Ovary (tissue), 9 donors: ENCODE data around the gene GCC2. TPM values are rescaled to one million over a fixed set of nuclear protein-coding genes. Genes with fewer than 3 reads are reported as not detected.

Experiments
- DNase-seq, 5 donors: peaks; one replicate each; pipeline ENCODE4 v3.0.0-alpha.2; 2019 to 2020
- H3K27ac ChIP-seq, 2 donors: fragments of 200-600 bp; one replicate each; pipeline versions ENCODE4 v1.5.1 to v1.8.0; 2019 to 2022
- H3K27me3 ChIP-seq: fragments of 200-600 bp; one replicate; pipeline ENCODE4 v1.8.0; 2022
- H3K36me3 ChIP-seq: fragments of 200-600 bp; sonication (generic); one replicate; pipeline ENCODE4 v1.5.1; 2019
- H3K4me1 ChIP-seq: one replicate; pipeline ENCODE4 v1.8.1; 2013; ENCODE audit warnings: mild to moderate bottlenecking, moderate library complexity; ENCODE audit not compliant: insufficient read depth
- H3K4me3 ChIP-seq: fragments of 200-600 bp; sonication (generic); one replicate; pipeline ENCODE4 v1.5.1; 2017
- H3K9me3 ChIP-seq, 2 donors: fragments of 200-600 bp in 1 of 2; sonication (generic) in 1 of 2; one replicate each; pipeline versions ENCODE4 v1.5.1 to v1.8.1; 2013 to 2019; ENCODE audit warnings: mild to moderate bottlenecking in 1 of 2, moderate library complexity in 1 of 2
- CTCF ChIP-seq, 3 donors: fragments of 450-650 bp in 2 of 3; fragments of 200-600 bp in 1 of 3; IDR thresholded peaks; one replicate each; pipeline versions ENCODE4 v1.5.1 to v1.8.0; 2016 to 2022; ENCODE audit warnings: antibody characterized with exemption in 3 of 3, mild to moderate bottlenecking in 1 of 3
- EP300 ChIP-seq: sonication (generic); formaldehyde crosslinking; IDR thresholded peaks from one replicate; pipeline ENCODE4 v1.6.1; 2017; ENCODE audit warnings: antibody characterized with exemption
- POLR2A ChIP-seq: fragments of 450-650 bp; IDR thresholded peaks from one replicate; pipeline ENCODE4 v1.6.1; 2017; ENCODE audit warnings: antibody characterized with exemption, mild to moderate bottlenecking, moderate library complexity
- WGBS, 3 donors: extraction: QIAGEN DNeasy Blood & Tissue Kit in 1 of 3; methylation state at CpG; one replicate each; pipeline versions ENCODE4 v1.1.5 to v1.1.7; 2013 to 2017; 5-methylcytosine and 5-hydroxymethylcytosine counted together
- intact Hi-C, 4 donors: fragments of 100-400 bp; cut with DNase I; formaldehyde crosslinking; loops; one replicate each; pipeline versions ENCODE4 v1.11.0 to v1.15.1; 2022 to 2023
- polyA plus RNA-seq, 2 donors: library from polyadenylated mRNA; stranded (reverse); fragments of 200-250 nt in 1 of 2; fragments of 350-450 nt in 1 of 2; fragmentation: Illumina TruSeq in 1 of 2; extraction: RNeasy Lipid Tissue Mini Kit (QIAGEN cat#74804) in 1 of 2; gene quantifications; one replicate each; pipeline ENCODE4 v1.2.3, GENCODE V29; 2013 to 2014
- total RNA-seq, 7 donors: library from RNA; depleted of rRNA in 2 of 7; stranded (reverse); fragments of >200 nt in 2 of 7; fragmentation: NEBNext Ultra II Directional in 3 of 7; extraction: Animal tissue kit (Norgen Biotek cat#: 25700) in 3 of 7; gene quantifications; one replicate each; pipeline versions ENCODE4 v1.1.0 to v1.2.4, GENCODE V29; 2016 to 2023
- donor health status: DM: no; HTN: no; CAD: no; lungs with moderate emphysema.
- donor health status: DM: no; HTN: no; CAD: no.
- donor health status: Bipolar disorder and iron deficiency.
- donor health status: DM: yes; HTN: yes; CAD: no.
- donor health status: DM: no; HTN: no; CAD: no.
- donor health status: DM: yes; HTN: yes; CAD: no.

Gene GCC2
- total and polyA plus RNA-seq, 9 donors: 14.9 to 53.0 (median 42.1) TPM

GRCh38 chr2:108412995-108413710 is 35.9 kb upstream of the GCC2 start:
- Histone ChIP-seq H3K27me3 (no peaks in the 10 kb centered on the region), H3K27ac (no peak overlapping the region), H3K4me3 (no peak overlapping the region), H3K9me3 (no peaks in the 10 kb centered on the region), H3K36me3 (no peaks in the 10 kb centered on the region), H3K4me1 (no peaks in the 10 kb centered on the region)
- intact Hi-C loops: no loop called here
- DNase-seq: no peak
- 30 to 65% (median 38%) methylated on average over 1 of the region's 1 CpG for whole genome bisulfite sequencing, 3 donors
- TF ChIP-seq CTCF (IDR thresholded peaks at IDR 0.05) (no peak), POLR2A (no peak), EP300 (no peak)

GRCh38 chr2:108413711-108414095 is 35.3 kb upstream of the GCC2 start:
- WGBS, 3 donors: 93 to 100% (median 94%) methylated on average over 1 of the region's 1 CpG
- Histone ChIP-seq H3K4me1 (no peaks in the 10 kb centered on the region), H3K36me3 (no peaks in the 10 kb centered on the region), H3K4me3 (no peak overlapping the region), H3K27me3 (no peaks in the 10 kb centered on the region), H3K9me3 (no peaks in the 10 kb centered on the region), H3K27ac (no peak overlapping the region)
- TF ChIP-seq CTCF (IDR thresholded peaks at IDR 0.05) (no peak), POLR2A (no peak), EP300 (no peak)
- DNase-seq: no peak
- intact Hi-C loops: no loop called here

DNA sequence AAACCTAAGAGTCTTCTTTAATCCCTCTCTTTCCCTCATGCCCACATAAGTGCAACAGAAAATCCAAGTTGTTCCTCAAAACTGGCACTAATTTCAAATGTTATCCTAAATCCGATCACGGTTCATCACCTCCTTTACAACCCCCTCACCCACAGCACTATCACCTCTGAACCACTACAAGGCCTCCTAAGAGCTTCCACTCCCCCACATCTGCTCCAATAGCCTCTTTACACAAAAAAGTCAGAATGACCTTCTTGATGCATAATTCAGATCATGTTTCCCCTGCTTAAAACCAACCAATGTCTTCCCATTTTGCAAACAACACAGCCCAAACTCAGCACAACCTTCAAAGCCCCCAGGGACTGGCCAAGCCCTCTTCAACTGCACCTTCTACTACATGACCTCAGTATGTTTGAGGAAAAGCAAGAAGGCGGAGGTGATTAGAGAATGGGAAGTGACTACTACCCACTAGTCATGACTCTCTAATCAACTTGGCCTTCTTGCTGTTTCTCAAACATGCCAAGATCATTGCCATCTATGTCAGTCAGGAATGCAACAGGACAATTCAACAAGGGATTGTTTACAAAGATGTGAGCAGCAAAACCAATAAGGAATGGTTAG is 34.6 kb upstream of the GCC2 start:
- no peak for DNase-seq
- H3K36me3 ChIP-seq: no peaks in the 10 kb centered on the region
- H3K4me1 ChIP-seq: no peaks in the 10 kb centered on the region
- H3K27me3 ChIP-seq: no peaks in the 10 kb centered on the region
- 78 to 84% (median 81%) methylated on average over 3 of the region's 3 CpGs for WGBS, 3 donors
- no peak overlapping the region for H3K27ac ChIP-seq
- no peaks in the 10 kb centered on the region for H3K9me3 ChIP-seq
- intact Hi-C loops: no loop called here
- TF ChIP-seq POLR2A (no peak), CTCF (IDR thresholded peaks at IDR 0.05) (no peak), EP300 (no peak)
- H3K4me3 ChIP-seq: no peak overlapping the region

DNA sequence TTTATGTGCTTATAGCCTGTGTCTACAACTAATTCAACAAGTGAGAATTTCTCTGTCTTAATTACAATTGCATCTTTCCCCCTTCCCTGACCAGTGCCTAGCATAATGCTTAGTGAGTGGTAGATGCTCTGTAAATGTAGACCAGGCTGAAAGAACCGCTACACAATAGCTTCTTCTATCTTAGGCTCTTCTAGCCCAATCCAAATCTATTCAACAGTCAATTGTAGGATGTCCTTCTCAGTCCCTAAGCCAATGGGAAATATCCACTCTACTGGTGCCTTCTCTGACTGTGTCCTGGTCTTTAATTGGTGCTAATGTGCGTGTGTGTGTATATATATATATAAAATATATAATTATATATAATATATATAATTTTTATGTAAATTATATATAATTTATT is 34.1 kb upstream of the GCC2 start:
- WGBS, 3 donors: 96 to 98% (median 96%) methylated on average over 2 of the region's 2 CpGs
- H3K9me3 ChIP-seq: no peaks in the 10 kb centered on the region
- no peaks in the 10 kb centered on the region for H3K27me3 ChIP-seq
- no peaks in the 10 kb centered on the region for H3K36me3 ChIP-seq
- no peaks in the 10 kb centered on the region for H3K4me1 ChIP-seq
- DNase-seq: no peak
- intact Hi-C loops: no loop called here
- H3K4me3 ChIP-seq: no peak overlapping the region
- H3K27ac ChIP-seq: no peak overlapping the region
- TF ChIP-seq EP300 (no peak), POLR2A (no peak), CTCF (IDR thresholded peaks at IDR 0.05) (no peak)
